ENCODE results near the gene DVL1. TPM values are rescaled to one million over a fixed set of nuclear protein-coding genes. Genes with fewer than 3 reads are reported as not detected.

The DVL1 gene
- total RNA-seq, 2 donors from 2014 or later = 46.6 to 52.2 TPM

DNA sequence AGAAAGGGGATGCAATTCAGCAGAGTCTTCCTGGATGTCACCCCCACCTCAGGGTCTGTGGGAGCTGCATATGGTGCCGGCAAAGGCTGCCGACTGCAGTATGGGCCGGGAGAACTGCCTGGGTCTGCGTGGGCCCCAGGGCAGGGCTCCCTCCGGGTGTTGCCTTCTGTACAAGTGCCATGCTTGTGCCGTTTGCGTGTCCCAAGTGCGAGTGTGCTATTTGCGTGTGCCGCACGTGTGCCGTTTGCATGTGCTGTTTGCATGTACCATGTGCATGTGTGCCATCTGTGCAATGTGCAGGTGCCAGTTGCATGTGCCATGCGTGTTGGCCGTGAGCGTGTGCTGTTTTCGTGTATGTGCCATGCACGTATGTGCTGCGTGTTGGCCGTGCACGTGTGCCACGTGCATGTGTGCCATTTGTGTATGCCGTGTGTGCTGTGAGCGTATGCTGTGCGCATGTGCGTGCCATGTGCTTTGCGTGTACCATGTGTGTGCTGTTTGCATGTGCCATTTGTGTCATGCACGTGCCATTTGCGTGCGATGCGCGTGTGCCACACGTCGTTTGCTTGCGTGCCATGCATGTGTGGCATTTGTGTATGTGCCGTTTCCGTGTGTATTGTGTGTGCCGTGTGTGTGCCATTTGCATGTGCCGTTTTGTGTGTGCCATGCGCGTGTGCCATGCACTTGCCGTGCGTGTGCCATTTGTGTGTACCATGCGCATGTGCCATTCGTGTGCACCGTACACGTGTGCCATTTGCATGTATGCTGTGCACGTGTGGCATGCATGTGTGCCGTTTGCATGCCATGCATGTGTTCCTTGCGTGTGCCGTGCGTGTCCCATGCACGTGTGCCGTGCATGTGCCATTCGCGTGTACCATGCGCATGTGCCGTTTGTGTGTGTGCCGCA is 19.7 kb downstream of the DVL1 start:
- no peaks in the 10 kb centered on the region for H3K36me3 Mint-ChIP-seq (ENCODE audit: insufficient read depth in 2 of 2)
- DNase-seq (no peak), ATAC-seq (replicated peaks in 1 of 2) (no peak)
- H3K4me3 Mint-ChIP-seq = no peak overlapping the region
- H3K4me1 Mint-ChIP-seq (ENCODE audit: low read depth) = peaks cover 13% of the 10 kb centered on the region
- H3K27me3 Mint-ChIP-seq (ENCODE audit: low read depth) = no peaks in the 10 kb centered on the region
- H3K9me3 Mint-ChIP-seq = peaks cover 0 to 1% of the 10 kb centered on the region in 2 donors
- H3K27ac Mint-ChIP-seq = no peak overlapping the region

DNA sequence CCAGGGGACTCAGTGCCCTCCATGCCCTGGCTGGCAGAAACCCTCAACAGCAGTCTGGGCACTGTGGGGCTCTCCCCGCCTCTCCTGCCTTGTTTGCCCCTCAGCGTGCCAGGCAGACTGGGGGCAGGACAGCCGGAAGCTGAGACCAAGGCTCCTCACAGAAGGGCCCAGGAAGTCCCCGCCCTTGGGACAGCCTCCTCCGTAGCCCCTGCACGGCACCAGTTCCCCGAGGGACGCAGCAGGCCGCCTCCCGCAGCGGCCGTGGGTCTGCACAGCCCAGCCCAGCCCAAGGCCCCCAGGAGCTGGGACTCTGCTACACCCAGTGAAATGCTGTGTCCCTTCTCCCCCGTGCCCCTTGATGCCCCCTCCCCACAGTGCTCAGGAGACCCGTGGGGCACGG is 21.0 kb downstream of the DVL1 start:
- Mint-ChIP-seq H3K4me1 (ENCODE audit: low read depth) (peaks cover 18% of the 10 kb centered on the region), H3K27ac (no peak overlapping the region), H3K4me3 (no peak overlapping the region), H3K27me3 (ENCODE audit: low read depth) (no peaks in the 10 kb centered on the region), H3K9me3 (peaks cover 0 to 1% of the 10 kb centered on the region in 2 donors), H3K36me3 (ENCODE audit: insufficient read depth in 2 of 2) (peaks cover 2 to 3% of the 10 kb centered on the region in 2 donors)
- ATAC-seq (replicated peaks in 1 of 2) (no peak), DNase-seq (no peak)

DNA sequence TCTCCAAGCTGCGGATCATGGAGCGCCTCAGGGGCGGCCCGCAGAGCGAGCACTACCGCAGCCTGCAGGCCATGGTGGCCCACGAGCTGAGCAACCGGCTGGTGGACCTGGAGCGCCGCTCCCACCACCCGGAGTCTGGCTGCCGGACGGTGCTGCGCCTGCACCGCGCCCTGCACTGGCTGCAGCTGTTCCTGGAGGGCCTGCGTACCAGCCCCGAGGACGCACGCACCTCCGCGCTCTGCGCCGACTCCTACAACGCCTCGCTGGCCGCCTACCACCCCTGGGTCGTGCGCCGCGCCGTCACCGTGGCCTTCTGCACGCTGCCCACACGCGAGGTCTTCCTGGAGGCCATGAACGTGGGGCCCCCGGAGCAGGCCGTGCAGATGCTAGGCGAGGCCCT is 21.9 kb downstream of the DVL1 start:
- H3K9me3 Mint-ChIP-seq = peaks cover 0 to 1% of the 10 kb centered on the region in 2 donors
- H3K27ac Mint-ChIP-seq = no peak overlapping the region
- no peak for ATAC-seq (replicated peaks in 1 of 2)
- H3K4me3 Mint-ChIP-seq = no peak overlapping the region
- DNase-seq = no peak
- peaks cover 28% of the 10 kb centered on the region for H3K4me1 Mint-ChIP-seq (ENCODE audit: low read depth)
- H3K27me3 Mint-ChIP-seq (ENCODE audit: low read depth) = no peaks in the 10 kb centered on the region
- peaks cover 3 to 5% of the 10 kb centered on the region in 2 donors for H3K36me3 Mint-ChIP-seq (ENCODE audit: insufficient read depth in 2 of 2)

DNA sequence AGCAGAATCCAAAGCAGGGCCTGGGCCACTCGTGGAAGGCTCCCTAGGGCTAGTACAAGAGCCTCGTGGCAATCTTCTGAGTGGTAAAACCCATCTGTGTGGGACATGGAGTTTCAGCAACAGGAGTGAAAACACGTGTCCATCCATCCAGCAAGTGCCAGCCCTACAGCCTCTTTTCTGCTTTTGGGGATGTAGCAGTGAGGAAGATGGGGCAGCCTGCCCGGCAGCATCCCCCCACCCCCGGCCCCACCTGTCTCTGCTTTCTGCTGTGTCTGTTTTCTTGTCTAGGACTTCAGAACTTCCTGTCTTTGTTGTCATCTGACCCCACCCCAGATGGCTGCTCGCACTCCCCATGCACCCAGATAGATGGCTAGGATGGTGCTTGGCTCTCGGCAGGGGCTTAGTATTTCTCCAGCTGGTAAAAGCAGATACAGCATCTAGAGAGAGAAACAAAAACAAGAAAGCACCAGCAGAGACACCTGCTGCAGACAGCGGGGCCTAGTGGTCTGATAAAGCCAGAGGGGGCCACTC is 23.1 kb downstream of the DVL1 start:
- H3K36me3 Mint-ChIP-seq (ENCODE audit: insufficient read depth in 2 of 2) = peaks cover 3 to 5% of the 10 kb centered on the region in 2 donors
- DNase-seq (no peak), ATAC-seq (replicated peaks in 1 of 2) (no peak)
- H3K9me3 Mint-ChIP-seq = peaks cover 0 to 1% of the 10 kb centered on the region in 2 donors
- H3K27me3 Mint-ChIP-seq (ENCODE audit: low read depth) = no peaks in the 10 kb centered on the region
- H3K27ac Mint-ChIP-seq = peak overlapping the region; percentile 20
- peak overlapping the region; percentile 80 to 85 for H3K4me3 Mint-ChIP-seq
- H3K4me1 Mint-ChIP-seq (ENCODE audit: low read depth) = peaks cover 32% of the 10 kb centered on the region

DNA sequence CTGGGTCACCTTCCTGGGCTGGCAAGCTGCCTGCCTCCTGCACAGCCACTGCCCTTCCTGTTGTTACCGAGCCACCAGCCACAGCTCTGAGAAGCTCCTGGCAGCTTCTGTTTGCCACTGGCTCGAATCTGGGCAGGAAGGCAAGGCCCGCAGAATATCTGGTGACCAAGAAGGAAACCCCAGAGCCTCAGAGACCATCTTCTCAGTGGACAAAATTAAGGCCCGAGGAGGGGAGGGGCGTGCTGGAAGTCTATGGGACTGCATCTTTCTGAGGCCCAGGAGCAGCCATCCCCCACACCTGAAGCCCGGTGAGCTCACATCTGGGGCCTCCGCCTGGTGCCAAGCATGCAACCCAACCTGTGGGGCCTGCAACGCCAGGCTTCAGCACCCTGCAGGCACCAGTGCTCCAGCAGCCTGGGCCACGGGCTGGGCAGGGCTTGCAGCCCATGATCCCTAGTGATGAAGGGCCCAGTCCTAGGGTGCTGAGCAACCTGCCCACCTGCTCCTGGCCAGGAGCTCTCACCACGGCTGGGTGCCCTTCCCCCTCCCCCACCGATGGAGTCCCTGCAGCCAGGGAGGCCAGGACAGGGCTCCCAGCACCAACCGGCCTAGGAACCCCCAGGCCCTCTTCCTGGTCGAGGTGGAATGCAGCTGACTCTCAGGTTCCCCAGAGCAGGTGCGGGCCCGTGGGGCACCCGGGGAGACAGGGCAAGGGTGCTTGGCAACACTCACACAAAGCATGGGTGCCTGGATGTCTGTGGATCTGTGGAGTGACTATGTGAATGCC is 23.7 kb downstream of the DVL1 start:
- Mint-ChIP-seq H3K4me1 (ENCODE audit: low read depth) (peaks cover 32% of the 10 kb centered on the region), H3K27me3 (ENCODE audit: low read depth) (no peaks in the 10 kb centered on the region), H3K4me3 (peak overlapping the region; percentile 80 to 85), H3K36me3 (ENCODE audit: insufficient read depth in 2 of 2) (peaks cover 3 to 5% of the 10 kb centered on the region in 2 donors), H3K27ac (peak overlapping the region; percentile 72), H3K9me3 (peaks cover 0 to 1% of the 10 kb centered on the region in 2 donors)
- DNase-seq = no peak
- no peak for ATAC-seq (replicated peaks in 1 of 2)

DNA sequence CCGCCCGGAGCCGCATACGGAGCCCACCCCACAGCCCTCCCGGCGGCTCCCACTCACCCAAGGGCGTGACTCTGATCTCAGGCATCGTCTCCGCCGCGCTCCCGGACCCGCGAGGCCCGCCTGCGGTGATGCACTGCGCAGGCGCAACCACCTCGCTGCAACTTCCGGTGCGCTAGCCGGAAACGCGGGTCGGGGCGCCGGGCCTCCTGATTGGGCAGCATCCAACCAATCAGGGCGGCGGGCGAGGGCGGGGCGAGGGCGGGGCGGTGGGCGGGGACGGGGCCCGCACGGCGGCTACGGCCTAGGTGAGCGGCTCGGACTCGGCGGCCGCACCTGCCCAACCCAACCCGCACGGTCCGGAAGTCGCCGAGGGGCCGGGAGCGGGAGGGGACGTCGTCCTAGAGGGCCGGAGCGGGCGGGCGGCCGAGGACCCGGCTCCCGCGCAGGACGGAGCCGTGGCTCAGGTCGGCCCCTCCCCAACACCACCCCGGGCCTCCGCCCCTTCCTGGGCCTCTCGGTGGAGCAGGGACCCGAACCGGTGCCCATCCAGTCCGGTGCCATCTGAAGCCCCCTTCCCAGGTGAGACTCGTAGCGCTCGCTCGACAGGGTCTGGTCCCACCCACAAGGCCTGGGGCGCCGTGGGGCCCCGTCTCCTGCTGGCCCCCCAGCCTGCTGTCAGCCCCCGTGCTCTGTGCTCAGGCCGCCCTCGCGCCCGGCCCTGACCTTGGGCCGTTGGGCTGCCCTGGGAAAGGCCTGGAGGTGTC is 24.5 kb downstream of the DVL1 start, which contains the start of the genes CPTP and INTS11:
CPTP (plus strand) TSS at position 279 of the 764 bp plus-strand sequence. CDS start 2,109 bp downstream, outside the sequence.
INTS11 (minus strand) TSS at position 137 of the 764 bp plus-strand sequence; CDS start at position 85, 52 bp downstream.
- no peaks in the 10 kb centered on the region for H3K9me3 Mint-ChIP-seq
- H3K27me3 Mint-ChIP-seq (ENCODE audit: low read depth) = no peaks in the 10 kb centered on the region
- H3K4me3 Mint-ChIP-seq = peak within 1 kb of the TSS; percentile 96
- H3K27ac Mint-ChIP-seq = peak within 1 kb of the TSS; percentile 87
- peaks cover 32% of the 10 kb centered on the region for H3K4me1 Mint-ChIP-seq (ENCODE audit: low read depth)
- DNase-seq = peak; percentile 96 to 97
- peaks cover 3 to 5% of the 10 kb centered on the region in 2 donors for H3K36me3 Mint-ChIP-seq (ENCODE audit: insufficient read depth in 2 of 2)
- peak; percentile 85 to 87 for ATAC-seq (replicated peaks in 1 of 2)

DNA sequence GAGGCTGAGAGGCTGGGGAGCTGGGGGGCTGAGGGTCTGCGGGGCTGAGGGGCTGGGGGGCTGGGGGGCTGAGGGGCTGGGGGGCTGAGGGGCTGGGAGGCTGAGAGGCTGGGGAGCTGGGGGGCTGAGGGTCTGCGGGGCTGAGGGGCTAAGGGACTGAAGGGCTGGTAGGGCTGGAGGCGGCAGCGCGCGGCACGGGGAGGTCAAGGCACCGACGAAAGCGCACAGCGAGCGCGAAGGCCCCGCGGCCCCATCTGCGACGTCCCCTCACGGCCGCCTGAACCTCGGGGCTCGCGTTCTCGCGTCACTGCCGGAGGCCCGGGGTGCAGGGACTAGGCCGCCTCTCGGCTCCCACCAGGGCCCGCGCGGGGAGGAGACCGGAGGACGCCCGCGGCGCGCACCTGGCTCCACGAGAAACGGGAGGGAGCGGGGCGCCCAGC is 25.1 kb downstream of the DVL1 start:
- H3K9me3 Mint-ChIP-seq = no peaks in the 10 kb centered on the region
- H3K36me3 Mint-ChIP-seq (ENCODE audit: insufficient read depth in 2 of 2) = peaks cover 5 to 8% of the 10 kb centered on the region in 2 donors
- peak overlapping the region; percentile 85 for H3K4me3 Mint-ChIP-seq
- ATAC-seq (replicated peaks in 1 of 2) (no peak), DNase-seq (no peak)
- peak overlapping the region; percentile 68 for H3K27ac Mint-ChIP-seq
- no peaks in the 10 kb centered on the region for H3K27me3 Mint-ChIP-seq (ENCODE audit: low read depth)
- peaks cover 32% of the 10 kb centered on the region for H3K4me1 Mint-ChIP-seq (ENCODE audit: low read depth)

DNA sequence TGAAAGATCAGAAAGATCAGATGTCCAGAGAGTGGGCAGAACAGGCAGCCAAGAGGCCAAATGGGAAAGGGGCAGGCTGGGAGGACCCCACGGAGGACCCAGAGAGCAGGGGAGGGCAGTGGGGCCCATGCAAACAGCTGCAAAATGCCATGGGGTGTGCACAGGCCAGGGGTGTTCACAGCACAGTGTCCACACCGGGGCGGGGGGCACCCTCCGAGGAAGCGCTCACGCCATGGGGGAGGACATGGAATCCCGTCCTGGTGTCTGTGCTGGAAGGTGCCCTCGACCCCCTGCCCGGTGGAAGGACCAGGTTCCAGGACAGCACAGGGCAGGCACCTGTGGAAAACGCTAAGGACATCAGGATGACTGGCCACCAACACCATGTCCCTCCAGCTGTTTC is 26.3 kb downstream of the DVL1 start:
- Mint-ChIP-seq H3K4me1 (ENCODE audit: low read depth) (peaks cover 32% of the 10 kb centered on the region), H3K4me3 (peak overlapping the region; percentile 96), H3K36me3 (ENCODE audit: insufficient read depth in 2 of 2) (peaks cover 5 to 9% of the 10 kb centered on the region in 2 donors), H3K9me3 (no peaks in the 10 kb centered on the region), H3K27ac (peak overlapping the region; percentile 64), H3K27me3 (ENCODE audit: low read depth) (no peaks in the 10 kb centered on the region)
- DNase-seq (no peak), ATAC-seq (replicated peaks in 1 of 2) (no peak)

DNA sequence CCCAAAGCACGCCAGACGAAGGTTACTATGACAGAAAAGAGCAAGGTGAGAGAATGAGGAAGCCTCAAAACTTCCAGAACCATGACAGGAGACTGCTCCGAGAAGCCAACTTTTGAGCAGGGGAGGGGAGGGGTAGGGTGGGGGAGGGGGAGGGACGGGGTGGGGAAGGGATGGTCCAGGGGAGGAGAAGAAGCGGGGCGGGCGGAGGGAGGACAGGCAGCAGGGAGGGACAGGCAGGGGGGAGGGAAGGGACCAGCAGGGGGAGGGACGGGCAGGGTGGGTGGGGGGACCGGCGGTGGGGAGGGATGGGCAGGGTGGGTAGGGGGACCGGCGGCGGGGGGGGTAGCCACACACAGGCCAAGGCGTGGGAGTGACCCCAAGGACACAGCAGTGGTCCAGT is 26.8 kb downstream of the DVL1 start:
- no peaks in the 10 kb centered on the region for H3K27me3 Mint-ChIP-seq (ENCODE audit: low read depth)
- peaks cover 5 to 9% of the 10 kb centered on the region in 2 donors for H3K36me3 Mint-ChIP-seq (ENCODE audit: insufficient read depth in 2 of 2)
- peak overlapping the region; percentile 0 for H3K27ac Mint-ChIP-seq
- peak overlapping the region; percentile 96 for H3K4me3 Mint-ChIP-seq
- DNase-seq (no peak), ATAC-seq (replicated peaks in 1 of 2) (no peak)
- no peaks in the 10 kb centered on the region for H3K9me3 Mint-ChIP-seq
- peaks cover 32% of the 10 kb centered on the region for H3K4me1 Mint-ChIP-seq (ENCODE audit: low read depth)

DNA sequence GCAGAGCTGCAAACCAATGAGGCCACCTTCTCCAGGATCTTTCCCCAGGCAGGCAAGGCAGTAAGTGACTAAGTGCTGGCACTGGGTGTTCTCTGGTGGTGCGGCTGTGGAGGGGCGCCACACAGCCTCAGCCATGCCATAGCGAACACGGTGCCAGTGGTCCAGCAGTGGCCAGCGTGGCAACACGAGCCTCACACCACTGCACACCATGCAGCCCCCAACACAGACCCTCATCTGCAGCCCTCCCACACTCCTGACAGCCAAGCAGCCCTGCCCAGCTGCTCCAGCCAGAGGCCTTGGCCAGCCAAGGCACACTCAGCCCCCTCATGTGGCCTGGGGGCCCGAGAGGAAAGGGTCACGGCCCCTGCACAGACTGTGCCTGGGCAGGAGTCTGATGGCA is 27.7 kb downstream of the DVL1 start:
- ATAC-seq (replicated peaks in 1 of 2) = no peak
- no peak for DNase-seq
- Mint-ChIP-seq H3K36me3 (ENCODE audit: insufficient read depth in 2 of 2) (peaks cover 5 to 9% of the 10 kb centered on the region in 2 donors), H3K27me3 (ENCODE audit: low read depth) (no peaks in the 10 kb centered on the region), H3K4me1 (ENCODE audit: low read depth) (peaks cover 31% of the 10 kb centered on the region), H3K27ac (no peak overlapping the region), H3K4me3 (no peak overlapping the region), H3K9me3 (no peaks in the 10 kb centered on the region)

DNA sequence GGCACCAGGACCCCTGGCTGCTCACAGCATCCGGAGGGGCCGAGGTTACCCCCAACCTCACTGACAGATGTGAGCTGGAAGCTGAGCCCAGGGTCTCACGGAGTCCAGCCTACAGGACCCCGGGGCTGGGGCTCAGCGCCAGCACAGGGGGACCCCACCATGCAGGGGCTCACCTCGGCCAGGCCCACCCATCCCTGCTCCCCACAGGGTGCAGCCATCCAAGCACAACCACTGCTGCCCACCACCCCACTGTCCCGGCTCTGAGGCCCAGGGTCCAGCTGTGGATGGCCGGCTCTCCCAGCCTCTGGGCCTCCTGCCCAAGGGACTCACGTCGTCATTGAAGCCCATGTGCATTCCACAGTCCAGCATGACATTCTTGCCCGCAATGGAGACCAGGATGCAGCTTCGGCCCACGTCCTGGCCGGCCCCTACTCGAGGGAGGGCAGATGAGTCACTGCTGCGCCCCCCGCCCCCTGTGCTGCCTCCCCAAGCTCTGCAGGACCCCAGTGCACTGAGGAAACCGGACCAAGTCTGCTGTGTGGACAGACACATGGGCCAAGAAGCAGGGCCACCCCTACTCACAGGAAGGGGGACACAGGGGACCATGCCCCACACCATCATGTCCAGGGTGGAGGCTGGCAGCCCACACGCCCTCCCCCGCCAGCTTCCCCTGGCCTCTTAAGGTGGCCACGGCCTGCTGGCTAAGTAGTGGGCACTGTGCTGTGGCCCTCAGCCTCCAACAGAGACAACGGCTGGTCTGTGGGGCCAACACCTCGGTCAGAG is 28.4 kb downstream of the DVL1 start:
- Mint-ChIP-seq H3K27ac (no peak overlapping the region), H3K27me3 (ENCODE audit: low read depth) (no peaks in the 10 kb centered on the region), H3K36me3 (ENCODE audit: insufficient read depth in 2 of 2) (peaks cover 5 to 9% of the 10 kb centered on the region in 2 donors), H3K4me3 (no peak overlapping the region), H3K4me1 (ENCODE audit: low read depth) (peaks cover 25% of the 10 kb centered on the region), H3K9me3 (no peaks in the 10 kb centered on the region)
- no peak for DNase-seq
- ATAC-seq (replicated peaks in 1 of 2) = no peak

DNA sequence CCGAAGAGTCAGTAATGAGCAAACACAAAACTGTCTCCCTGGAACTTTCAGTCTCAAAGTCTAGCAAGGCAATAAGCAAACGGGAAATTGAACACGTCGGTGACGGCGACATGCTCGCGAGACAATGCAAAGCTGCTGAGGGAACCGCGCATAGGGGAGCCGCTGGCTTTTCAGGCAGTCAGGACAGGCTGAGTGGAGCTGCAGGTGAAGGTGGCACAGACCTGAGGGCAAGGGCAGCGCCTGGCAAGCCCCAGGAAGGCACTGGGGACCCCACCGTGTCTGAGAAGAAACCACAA is 29.6 kb downstream of the DVL1 start:
- DNase-seq (no peak), ATAC-seq (replicated peaks in 1 of 2) (no peak)
- Mint-ChIP-seq H3K27me3 (ENCODE audit: low read depth) (no peaks in the 10 kb centered on the region), H3K9me3 (no peaks in the 10 kb centered on the region), H3K27ac (peak overlapping the region; percentile 52), H3K4me3 (no peak overlapping the region), H3K4me1 (ENCODE audit: low read depth) (peaks cover 19% of the 10 kb centered on the region), H3K36me3 (ENCODE audit: insufficient read depth in 2 of 2) (peaks cover 5 to 9% of the 10 kb centered on the region in 2 donors)

All from activated T-cell treated with anti-CD3 and anti-CD28 coated beads, Interleukin-2, amount 50 U/mL, for 72 hours (primary cell).